Tibial artery (tissue), 4 donors: Measurements from ENCODE around the gene GPX1.
"Not testable (repeated sequence)": the region's sequence is repeated elsewhere in the genome, so short reads cannot be mapped to it uniquely, and the experiment has no call there.

Experiments used
- DNase-seq, 2 donors: peaks; one replicate each; pipeline ENCODE4 v3.0.0-alpha.2; 2019
- H3K27ac ChIP-seq, 2 donors: fragments of 200-600 bp; sonication (generic) in 1 of 2; 1 replicate in 1 of 2; 2 replicates in 1 of 2; pipeline ENCODE4 v1.5.1; 2018 to 2019; ENCODE audit warnings: mild to moderate bottlenecking in 1 of 2
- H3K27me3 ChIP-seq, 2 donors: fragments of 200-600 bp; sonication (generic) in 1 of 2; one replicate each; pipeline versions ENCODE4 v1.5.1 to v1.6.0; 2016 to 2019
- H3K36me3 ChIP-seq, 3 donors: fragments of 200-600 bp; sonication (generic) in 2 of 3; one replicate each; pipeline ENCODE4 v1.5.1; 2016 to 2019; ENCODE audit warnings: mild to moderate bottlenecking in 2 of 3
- H3K4me1 ChIP-seq, 4 donors: fragments of 200-600 bp; sonication (generic) in 2 of 4; 1 replicate in 3 of 4; 2 replicates in 1 of 4; pipeline ENCODE4 v1.5.1; 2016 to 2019
- H3K4me3 ChIP-seq, 2 donors: fragments of 200-600 bp; sonication (generic) in 1 of 2; 1 replicate in 1 of 2; 2 replicates in 1 of 2; pipeline ENCODE4 v1.5.1; 2018 to 2019; ENCODE audit warnings: mild to moderate bottlenecking in 2 of 2
- H3K9me3 ChIP-seq, 3 donors: fragments of 200-600 bp; sonication (generic) in 1 of 3; one replicate each; pipeline ENCODE4 v1.5.1; 2016 to 2019
- intact Hi-C: fragments of 100-400 bp; cut with DNase I; formaldehyde crosslinking; loops from one replicate; pipeline ENCODE4 v1.15.0; 2023; ENCODE audit warnings: low total_unique reads
- TF ChIP-seq, protein P1 (sequence below), 2 experiments: fragments of 200-600 bp in 1 of 2; fragments of 450-650 bp in 1 of 2; IDR thresholded peaks; one replicate each; pipeline ENCODE4 v1.5.1; 2017 to 2019; ENCODE audit warnings: antibody characterized with exemption in 2 of 2, mild to moderate bottlenecking in 1 of 2, moderate library complexity in 1 of 2

GPX1 gene

GRCh38 chr3:49352890-49353421 lies 5.2 kb downstream of the GPX1 start:
- Histone ChIP-seq H3K27ac (peak overlapping the region; percentile 52 to 63), H3K27me3 (no peaks in the 10 kb centered on the region), H3K4me3 (no peak overlapping the region), H3K9me3 (no peaks in the 10 kb centered on the region), H3K36me3 (peaks cover 7 to 16% (median 10%) of the 10 kb centered on the region in 3 donors), H3K4me1 (peaks cover 0 to 50% (median 23%) of the 10 kb centered on the region in 4 donors)
- TF ChIP-seq, protein P1, sequence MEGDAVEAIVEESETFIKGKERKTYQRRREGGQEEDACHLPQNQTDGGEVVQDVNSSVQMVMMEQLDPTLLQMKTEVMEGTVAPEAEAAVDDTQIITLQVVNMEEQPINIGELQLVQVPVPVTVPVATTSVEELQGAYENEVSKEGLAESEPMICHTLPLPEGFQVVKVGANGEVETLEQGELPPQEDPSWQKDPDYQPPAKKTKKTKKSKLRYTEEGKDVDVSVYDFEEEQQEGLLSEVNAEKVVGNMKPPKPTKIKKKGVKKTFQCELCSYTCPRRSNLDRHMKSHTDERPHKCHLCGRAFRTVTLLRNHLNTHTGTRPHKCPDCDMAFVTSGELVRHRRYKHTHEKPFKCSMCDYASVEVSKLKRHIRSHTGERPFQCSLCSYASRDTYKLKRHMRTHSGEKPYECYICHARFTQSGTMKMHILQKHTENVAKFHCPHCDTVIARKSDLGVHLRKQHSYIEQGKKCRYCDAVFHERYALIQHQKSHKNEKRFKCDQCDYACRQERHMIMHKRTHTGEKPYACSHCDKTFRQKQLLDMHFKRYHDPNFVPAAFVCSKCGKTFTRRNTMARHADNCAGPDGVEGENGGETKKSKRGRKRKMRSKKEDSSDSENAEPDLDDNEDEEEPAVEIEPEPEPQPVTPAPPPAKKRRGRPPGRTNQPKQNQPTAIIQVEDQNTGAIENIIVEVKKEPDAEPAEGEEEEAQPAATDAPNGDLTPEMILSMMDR (IDR thresholded peaks at IDR 0.05), result no peak
- no peak for DNase-seq
- intact Hi-C loops, result loop anchor here (10.0 kb wide), 1 partner anchor 52 kb away; no protein-coding TSS in a partner anchor

DNA sequence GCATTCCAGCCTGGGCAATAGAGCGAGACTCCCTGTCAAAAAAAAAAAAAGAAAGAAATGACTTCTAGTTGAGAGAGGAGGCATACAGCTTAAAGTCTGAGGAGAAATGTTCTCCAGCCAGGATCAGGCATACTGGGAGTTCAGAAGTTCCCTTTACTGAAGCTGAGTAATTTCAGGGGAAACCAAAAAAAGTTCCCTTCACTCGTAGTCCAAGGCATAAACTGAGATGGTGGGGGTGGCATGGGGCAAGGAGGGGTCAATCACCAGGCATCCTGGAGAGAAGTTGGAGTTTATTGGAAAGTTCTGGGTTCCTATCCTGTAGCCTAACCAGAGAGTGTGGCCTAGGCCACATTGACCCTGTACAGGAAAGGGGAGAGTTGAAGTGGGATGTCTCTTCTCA lies 5.9 kb downstream of the GPX1 start:
- no peaks in the 10 kb centered on the region for H3K27me3 ChIP-seq
- peak overlapping the region; percentile 52 to 63 for H3K27ac ChIP-seq
- peaks cover 7 to 16% (median 10%) of the 10 kb centered on the region in 3 donors for H3K36me3 ChIP-seq
- no peaks in the 10 kb centered on the region for H3K9me3 ChIP-seq
- no peak overlapping the region for H3K4me3 ChIP-seq
- intact Hi-C loops, result loop anchor here (10.0 kb wide), 1 partner anchor 53 kb away; no protein-coding TSS in a partner anchor
- DNase-seq, result no peak
- TF ChIP-seq, protein P1 (IDR thresholded peaks at IDR 0.05), result no peak
- H3K4me1 ChIP-seq, result peaks cover 0 to 47% (median 23%) of the 10 kb centered on the region in 4 donors

DNA sequence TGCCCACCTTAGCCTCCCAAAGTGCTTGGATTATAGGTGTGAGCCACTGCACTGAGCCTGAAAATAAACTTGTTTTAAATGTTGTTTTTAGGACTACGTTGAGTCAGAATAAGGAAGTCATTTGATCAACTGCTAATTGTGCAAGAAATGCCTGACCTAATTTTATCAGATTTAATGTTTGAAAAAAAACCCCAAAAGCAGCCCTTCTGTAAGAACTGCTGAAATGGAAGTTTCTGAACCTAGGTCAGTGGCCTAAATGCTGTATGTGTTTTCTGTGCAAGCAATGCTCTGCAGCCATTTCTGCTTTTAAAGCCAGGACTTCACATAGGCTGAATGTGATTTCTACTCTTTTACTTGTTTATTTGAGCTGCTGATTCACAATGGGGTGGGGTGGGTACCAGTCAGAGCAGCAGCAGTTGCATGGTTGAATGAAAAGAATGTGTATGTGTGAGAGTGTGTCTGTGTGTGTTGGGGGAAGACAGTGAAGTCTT lies 6.6 kb downstream of the GPX1 start:
- Histone ChIP-seq H3K27ac (peak overlapping the region; percentile 52 to 63), H3K4me1 (peaks cover 0 to 45% (median 23%) of the 10 kb centered on the region in 4 donors), H3K4me3 (no peak overlapping the region), H3K27me3 (no peaks in the 10 kb centered on the region), H3K9me3 (no peaks in the 10 kb centered on the region), H3K36me3 (peaks cover 5 to 16% (median 7%) of the 10 kb centered on the region in 3 donors)
- intact Hi-C loops, result loop anchor here (10.0 kb wide), 1 partner anchor 53 kb away; no protein-coding TSS in a partner anchor
- no peak for DNase-seq
- TF ChIP-seq, protein P1 (IDR thresholded peaks at IDR 0.05), result no peak

GRCh38 chr3:49349348-49350114 lies 8.6 kb downstream of the GPX1 start:
- peaks cover 0 to 37% (median 15%) of the 10 kb centered on the region in 4 donors for H3K4me1 ChIP-seq
- H3K27ac ChIP-seq, result no peak overlapping the region
- TF ChIP-seq, protein P1 (IDR thresholded peaks at IDR 0.05), result no peak
- no peaks in the 10 kb centered on the region for H3K9me3 ChIP-seq
- no peaks in the 10 kb centered on the region for H3K27me3 ChIP-seq
- no peak for DNase-seq
- no peak overlapping the region for H3K4me3 ChIP-seq
- no peaks in the 10 kb centered on the region for H3K36me3 ChIP-seq
- intact Hi-C loops, result loop anchor here (10.0 kb wide), 1 partner anchor 55 kb away; no protein-coding TSS in a partner anchor

DNA sequence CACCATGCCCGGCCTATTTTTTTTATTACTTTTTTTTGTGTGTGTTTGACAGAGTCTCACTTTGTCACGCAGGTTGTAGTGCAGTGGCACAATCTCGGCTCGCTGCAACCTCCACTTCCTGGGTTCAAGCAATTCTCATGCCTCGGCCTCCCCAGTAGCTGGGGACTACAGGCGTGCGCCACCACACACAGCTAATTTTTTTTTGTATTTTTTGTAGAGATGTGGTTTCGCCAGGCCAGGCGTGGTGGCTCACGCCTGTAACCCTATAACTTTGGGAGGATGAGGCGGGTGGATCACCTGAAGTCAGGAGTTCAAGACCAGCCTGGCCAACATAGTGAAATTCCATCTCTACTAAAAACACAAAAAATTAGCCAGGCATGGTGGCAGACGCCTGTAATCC lies 9.8 kb downstream of the GPX1 start:
- H3K9me3 ChIP-seq, H3K27me3 ChIP-seq, H3K27ac ChIP-seq, DNase-seq, H3K36me3 ChIP-seq, intact Hi-C loops, H3K4me3 ChIP-seq: not testable (repeated sequence)
- H3K4me1 ChIP-seq, result peaks cover 0 to 39% (median 15%) of the 10 kb centered on the region in 4 donors

- peak overlapping the region; percentile 27 to 35 for H3K27ac ChIP-seq
- intact Hi-C loops, result no loop called here
- no peaks in the 10 kb centered on the region for H3K36me3 ChIP-seq
- TF ChIP-seq, protein P1 (IDR thresholded peaks at IDR 0.05), result no peak
- no peaks in the 10 kb centered on the region for H3K27me3 ChIP-seq
- DNase-seq, result no peak
- no peak overlapping the region for H3K4me3 ChIP-seq
- peaks cover 0 to 32% (median 14%) of the 10 kb centered on the region in 4 donors for H3K4me1 ChIP-seq
- no peaks in the 10 kb centered on the region for H3K9me3 ChIP-seq
These were observed 11.3 kb downstream of the GPX1 start for GRCh38 chr3:49346797-49347251.
